SU-DHL-6 (cell line): ENCODE data around the gene TMEM154.

Experiments
- H2AFZ ChIP-seq: fragments of 200-600 bp; sonication (generic); 2 replicates; pipeline ENCODE4 v1.6.1; 2014; ENCODE audit warnings: low read depth, mild to moderate bottlenecking, moderate library complexity, mixed read lengths, antibody characterized with exemption, low read length; ENCODE audit not compliant: severe bottlenecking
- H3F3A ChIP-seq: fragments of 200-600 bp; shearing (Covaris generic); 2 replicates; pipeline ENCODE4 v1.6.0; 2016; ENCODE audit warnings: antibody characterized with exemption, mild to moderate bottlenecking; ENCODE audit not compliant: insufficient read depth
- H3K27ac ChIP-seq: fragments of 200-600 bp; sonication (generic); 2 replicates; pipeline ENCODE4 v1.5.1; 2016; ENCODE audit warnings: low read depth, mild to moderate bottlenecking, low read length, moderate library complexity, mixed read lengths
- H3K27me3 ChIP-seq: fragments of 200-600 bp; sonication (generic), shearing (Covaris generic); 2 replicates; pipeline ENCODE4 v1.6.0; 2014; ENCODE audit warnings: mild to moderate bottlenecking, low read length
- H3K36me3 ChIP-seq: fragments of 200-600 bp; sonication (generic); 2 replicates; pipeline ENCODE4 v1.6.1; 2014; ENCODE audit warnings: mild to moderate bottlenecking, low read length, mixed read lengths
- H3K4me2 ChIP-seq: fragments of 300-600, 200-600 bp; shearing (Covaris generic), sonication (generic); 2 replicates; pipeline ENCODE4 v1.6.0; 2014; ENCODE audit warnings: low read length, low read depth, mild to moderate bottlenecking; ENCODE audit not compliant: poor library complexity, severe bottlenecking
- H3K4me3 ChIP-seq: fragments of 200-600 bp; sonication (generic); 2 replicates; pipeline ENCODE4 v1.5.1; 2014; ENCODE audit warnings: antibody characterized with exemption, low read length, mild to moderate bottlenecking, mixed read lengths; ENCODE audit not compliant: insufficient read depth, poor library complexity, severe bottlenecking
- H3K79me2 ChIP-seq: fragments of 200-600 bp; sonication (generic); 2 replicates; pipeline ENCODE4 v1.6.1; 2014; ENCODE audit warnings: mild to moderate bottlenecking, low read length, moderate library complexity; ENCODE audit not compliant: insufficient read depth
- H3K9ac ChIP-seq: fragments of 200-600 bp; sonication (generic); 2 replicates; pipeline ENCODE4 v1.7.0; 2014; ENCODE audit warnings: mild to moderate bottlenecking, low read length
- H3K9me2 ChIP-seq: fragments of 200-600 bp; sonication (generic); replicated peaks from 2 replicates; pipeline ENCODE4 v1.6.1; 2014; ENCODE audit warnings: low read length; ENCODE audit not compliant: insufficient read depth
- H3K9me3 ChIP-seq: fragments of 200-600 bp; sonication (generic); 2 replicates; pipeline ENCODE4 v1.6.1; 2014; ENCODE audit warnings: low read length, mixed read lengths; ENCODE audit not compliant: insufficient read depth
- H4K20me1 ChIP-seq: fragments of 200-600 bp; sonication (generic); 2 replicates; pipeline ENCODE4 v1.6.1; 2014; ENCODE audit warnings: low read depth, mild to moderate bottlenecking, antibody characterized with exemption, low read length, moderate library complexity, mixed read lengths
- EZH2phosphoT487 ChIP-seq: fragments of 200-600 bp; sonication (generic), shearing (Covaris generic); conservative IDR thresholded peaks from 2 replicates; pipeline ENCODE4 v1.6.1; 2018; ENCODE audit warnings: mild to moderate bottlenecking, antibody characterized with exemption, low read length, moderate library complexity, mixed read lengths
- TF ChIP-seq, protein P1 (sequence below): fragments of 200-600 bp; sonication (generic); IDR thresholded peaks from one replicate; pipeline ENCODE4 v1.5.1; 2017; ENCODE audit warnings: antibody characterized with exemption, mild to moderate bottlenecking, low read length, moderate library complexity; ENCODE audit not compliant: insufficient read depth, poor library complexity, severe bottlenecking

TMEM154 gene

DNA sequence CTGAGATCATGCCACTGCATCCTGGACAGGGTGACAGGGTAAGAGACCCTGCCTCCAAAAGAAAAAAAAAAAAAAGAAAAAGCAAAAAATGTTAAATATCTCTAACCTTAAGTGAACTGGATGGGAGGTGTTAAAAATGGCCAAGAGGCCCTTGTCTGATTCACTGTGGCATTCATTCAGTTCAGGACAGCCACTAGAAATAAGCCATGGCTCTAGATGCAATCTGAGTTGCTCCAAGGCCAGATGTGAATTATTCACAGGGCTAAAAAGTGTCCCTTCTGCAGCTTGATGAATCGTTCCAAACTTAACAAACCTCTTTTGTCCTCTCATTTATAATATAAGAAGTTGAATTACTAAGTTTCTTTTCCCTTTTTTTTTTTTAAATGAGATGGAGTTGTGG lies 80.2 kb downstream of the TMEM154 start:
- H3F3A ChIP-seq = no peaks in the 10 kb centered on the region
- no peaks in the 10 kb centered on the region for H4K20me1 ChIP-seq
- no peaks in the 10 kb centered on the region for H3K9me3 ChIP-seq
- H3K9me2 ChIP-seq = no peaks in the 10 kb centered on the region
- H3K4me2 ChIP-seq = no peak overlapping the region
- no peak overlapping the region for H3K9ac ChIP-seq
- no peaks in the 10 kb centered on the region for H3K36me3 ChIP-seq
- no peak overlapping the region for H2AFZ ChIP-seq
- no peak overlapping the region for H3K4me3 ChIP-seq
- no peak overlapping the region for H3K27ac ChIP-seq
- TF ChIP-seq EZH2phosphoT487 = no peak
- TF ChIP-seq, protein P1, sequence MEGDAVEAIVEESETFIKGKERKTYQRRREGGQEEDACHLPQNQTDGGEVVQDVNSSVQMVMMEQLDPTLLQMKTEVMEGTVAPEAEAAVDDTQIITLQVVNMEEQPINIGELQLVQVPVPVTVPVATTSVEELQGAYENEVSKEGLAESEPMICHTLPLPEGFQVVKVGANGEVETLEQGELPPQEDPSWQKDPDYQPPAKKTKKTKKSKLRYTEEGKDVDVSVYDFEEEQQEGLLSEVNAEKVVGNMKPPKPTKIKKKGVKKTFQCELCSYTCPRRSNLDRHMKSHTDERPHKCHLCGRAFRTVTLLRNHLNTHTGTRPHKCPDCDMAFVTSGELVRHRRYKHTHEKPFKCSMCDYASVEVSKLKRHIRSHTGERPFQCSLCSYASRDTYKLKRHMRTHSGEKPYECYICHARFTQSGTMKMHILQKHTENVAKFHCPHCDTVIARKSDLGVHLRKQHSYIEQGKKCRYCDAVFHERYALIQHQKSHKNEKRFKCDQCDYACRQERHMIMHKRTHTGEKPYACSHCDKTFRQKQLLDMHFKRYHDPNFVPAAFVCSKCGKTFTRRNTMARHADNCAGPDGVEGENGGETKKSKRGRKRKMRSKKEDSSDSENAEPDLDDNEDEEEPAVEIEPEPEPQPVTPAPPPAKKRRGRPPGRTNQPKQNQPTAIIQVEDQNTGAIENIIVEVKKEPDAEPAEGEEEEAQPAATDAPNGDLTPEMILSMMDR = no peak
- no peaks in the 10 kb centered on the region for H3K27me3 ChIP-seq
- H3K79me2 ChIP-seq = no peaks in the 10 kb centered on the region

DNA sequence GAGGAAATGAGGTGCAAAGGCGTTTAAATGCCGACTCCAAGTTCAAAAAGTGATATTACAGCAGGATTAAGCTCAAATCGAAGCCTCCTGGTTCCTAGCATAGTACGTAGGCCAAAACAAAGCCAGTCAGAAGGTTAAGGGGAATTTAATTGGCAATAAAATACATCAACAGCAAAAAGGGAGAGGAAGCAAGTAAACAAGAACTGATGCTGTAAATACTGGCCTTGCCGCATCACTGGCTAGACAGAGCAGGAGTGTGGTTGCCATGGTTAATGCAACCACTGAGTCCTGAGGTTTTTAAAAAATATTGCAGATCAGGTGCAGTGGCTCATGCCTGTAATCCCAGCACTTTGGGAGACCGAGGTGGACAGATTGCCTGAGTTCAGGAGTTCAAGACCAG lies 80.7 kb downstream of the TMEM154 start:
- Histone ChIP-seq H3K4me2 (no peak overlapping the region), H3K36me3 (no peaks in the 10 kb centered on the region), H4K20me1 (no peaks in the 10 kb centered on the region), H3F3A (no peaks in the 10 kb centered on the region), H3K9me3 (no peaks in the 10 kb centered on the region), H3K27me3 (no peaks in the 10 kb centered on the region), H3K9ac (no peak overlapping the region), H3K79me2 (no peaks in the 10 kb centered on the region), H2AFZ (no peak overlapping the region), H3K27ac (no peak overlapping the region), H3K9me2 (no peaks in the 10 kb centered on the region), H3K4me3 (no peak overlapping the region)
- TF ChIP-seq EZH2phosphoT487 = no peak
- TF ChIP-seq, protein P1 = no peak

DNA sequence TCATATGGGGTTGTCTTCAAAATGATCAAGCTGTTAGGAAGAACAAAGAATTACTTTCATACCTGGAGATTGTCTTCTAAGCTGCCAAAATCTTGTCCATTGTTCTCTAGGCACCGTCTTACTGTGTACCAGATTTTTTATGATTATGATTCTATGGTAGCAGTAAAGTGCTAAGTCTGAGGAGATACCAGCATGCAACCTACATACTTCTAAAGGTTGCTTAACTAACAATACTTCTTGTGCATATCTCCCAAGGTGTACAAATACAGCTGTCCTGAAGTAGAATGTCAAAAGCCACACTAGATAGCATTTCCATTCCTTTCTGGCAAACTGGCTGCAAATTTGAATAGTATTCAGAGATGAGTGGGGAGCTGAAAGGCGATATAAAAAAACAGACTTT lies 81.3 kb downstream of the TMEM154 start:
- no peak overlapping the region for H2AFZ ChIP-seq
- no peaks in the 10 kb centered on the region for H3F3A ChIP-seq
- no peak overlapping the region for H3K4me2 ChIP-seq
- no peaks in the 10 kb centered on the region for H3K9me3 ChIP-seq
- H3K79me2 ChIP-seq = no peaks in the 10 kb centered on the region
- no peak for TF ChIP-seq EZH2phosphoT487
- TF ChIP-seq, protein P1 = no peak
- H3K36me3 ChIP-seq = no peaks in the 10 kb centered on the region
- H4K20me1 ChIP-seq = no peaks in the 10 kb centered on the region
- H3K27ac ChIP-seq = no peak overlapping the region
- H3K4me3 ChIP-seq = no peak overlapping the region
- no peaks in the 10 kb centered on the region for H3K9me2 ChIP-seq
- H3K9ac ChIP-seq = no peak overlapping the region
- H3K27me3 ChIP-seq = no peaks in the 10 kb centered on the region
